Right kidney (tissue), 9 donors: ENCODE data around the gene C9orf72.
"Not testable (repeated sequence)": the region's sequence is repeated elsewhere in the genome, so short reads cannot be mapped to it uniquely, and the experiment has no call there.

Source experiments
- DNase-seq: peaks from one replicate; pipeline ENCODE4 v3.0.0-alpha.2; 2016
- long read RNA-seq, 8 donors: transcript quantifications; one replicate each; lab custom pipeline, GENCODE V29; 2026

The C9orf72 gene
- long read RNA-seq, donor 1 = 0 reads
- long read RNA-seq, donor 2, full-length matches to known transcripts = 2 of 2 reads
- long read RNA-seq, donor 2, partial matches to known transcripts = 0 of 2 reads
- long read RNA-seq, donor 2, other reads (novel, unspliced or antisense) = 0 of 2 reads
- long read RNA-seq, donor 3 = 0 reads
- long read RNA-seq, donor 4, partial matches to known transcripts = 0 of 2 reads
- long read RNA-seq, donor 4, other reads (novel, unspliced or antisense) = 0 of 2 reads
- long read RNA-seq, donor 5, partial matches to known transcripts = 0 of 1 reads
- long read RNA-seq, donor 5, other reads (novel, unspliced or antisense) = 0 of 1 reads
- long read RNA-seq, donor 6, partial matches to known transcripts = 0 of 1 reads
- long read RNA-seq, donor 6, other reads (novel, unspliced or antisense) = 0 of 1 reads
- long read RNA-seq, donor 7, partial matches to known transcripts = 0 of 1 reads
- long read RNA-seq, donor 7, other reads (novel, unspliced or antisense) = 0 of 1 reads
- long read RNA-seq, donor 8, partial matches to known transcripts = 0 of 1 reads
- long read RNA-seq, donor 8, other reads (novel, unspliced or antisense) = 0 of 1 reads

DNA sequence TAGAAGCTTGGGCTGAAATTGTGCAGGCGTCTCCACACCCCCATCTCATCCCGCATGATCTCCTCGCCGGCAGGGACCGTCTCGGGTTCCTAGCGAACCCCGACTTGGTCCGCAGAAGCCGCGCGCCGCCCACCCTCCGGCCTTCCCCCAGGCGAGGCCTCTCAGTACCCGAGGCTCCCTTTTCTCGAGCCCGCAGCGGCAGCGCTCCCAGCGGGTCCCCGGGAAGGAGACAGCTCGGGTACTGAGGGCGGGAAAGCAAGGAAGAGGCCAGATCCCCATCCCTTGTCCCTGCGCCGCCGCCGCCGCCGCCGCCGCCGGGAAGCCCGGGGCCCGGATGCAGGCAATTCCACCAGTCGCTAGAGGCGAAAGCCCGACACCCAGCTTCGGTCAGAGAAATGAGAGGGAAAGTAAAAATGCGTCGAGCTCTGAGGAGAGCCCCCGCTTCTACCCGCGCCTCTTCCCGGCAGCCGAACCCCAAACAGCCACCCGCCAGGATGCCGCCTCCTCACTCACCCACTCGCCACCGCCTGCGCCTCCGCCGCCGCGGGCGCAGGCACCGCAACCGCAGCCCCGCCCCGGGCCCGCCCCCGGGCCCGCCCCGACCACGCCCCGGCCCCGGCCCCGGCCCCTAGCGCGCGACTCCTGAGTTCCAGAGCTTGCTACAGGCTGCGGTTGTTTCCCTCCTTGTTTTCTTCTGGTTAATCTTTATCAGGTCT lies at the start of gene C9orf72:
Gene C9orf72 (minus strand): TSS at position 564 of the 716 bp plus-strand sequence. CDS start 6,361 bp downstream, outside the sequence.
- peak; percentile 98 for DNase-seq

DNA sequence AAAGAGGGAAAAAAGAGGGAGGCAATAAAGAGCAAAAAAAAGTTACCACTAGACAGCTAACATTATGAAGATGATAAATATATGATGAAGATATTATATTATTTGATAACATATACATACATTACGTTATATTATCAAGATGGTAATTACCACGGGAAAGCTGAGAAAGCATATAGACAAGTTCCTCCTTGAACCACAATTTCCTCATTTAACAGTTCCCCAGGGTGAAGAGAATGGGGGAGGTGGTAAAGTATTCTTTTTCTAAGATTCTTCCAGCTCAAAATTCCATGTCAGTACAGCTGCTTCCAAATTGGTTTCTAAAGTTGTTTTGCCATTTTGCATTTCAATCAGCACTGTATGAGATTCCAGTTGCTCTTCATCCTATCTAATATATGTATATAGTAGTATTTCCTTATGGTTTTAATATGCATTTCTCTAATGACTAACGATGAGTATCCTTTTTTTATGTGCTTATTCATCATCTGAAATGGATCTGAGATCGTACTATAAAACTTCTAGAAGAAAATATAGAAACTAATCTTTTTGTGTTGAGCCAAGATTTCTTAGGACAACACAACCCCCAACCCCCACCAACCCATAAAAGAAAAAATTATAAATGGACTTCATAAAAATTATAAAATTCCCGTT lies 49.5 kb upstream of the C9orf72 start:
- no peak for DNase-seq

- DNase-seq = no peak
These were observed 46.5 kb upstream of the C9orf72 start for GRCh38 chr9:27619743-27620142.

DNA sequence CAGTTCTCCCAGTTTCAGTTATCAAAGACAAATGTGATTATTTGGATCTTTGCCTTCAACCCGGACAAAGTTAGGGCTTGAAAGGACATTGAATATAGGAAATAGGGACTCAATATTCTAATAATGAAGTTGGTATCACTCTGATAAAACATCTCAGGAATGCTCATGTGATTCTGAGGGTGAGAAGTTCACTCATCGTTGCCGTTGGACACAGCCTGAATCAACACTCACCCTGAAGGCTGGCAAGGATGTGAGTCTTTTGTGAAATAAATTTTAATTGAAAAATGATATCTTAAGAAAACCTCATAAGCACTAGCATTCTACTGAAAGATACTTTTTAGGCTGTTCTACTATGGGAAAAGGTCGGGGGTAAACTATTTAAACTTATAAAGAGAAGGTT lies 44.8 kb upstream of the C9orf72 start:
- DNase-seq = no peak

GRCh38 chr9:27614551-27614950 lies 41.3 kb upstream of the C9orf72 start:
- no peak for DNase-seq

- not testable (repeated sequence) for DNase-seq
These were observed 38.8 kb upstream of the C9orf72 start for GRCh38 chr9:27612036-27612435.

DNA sequence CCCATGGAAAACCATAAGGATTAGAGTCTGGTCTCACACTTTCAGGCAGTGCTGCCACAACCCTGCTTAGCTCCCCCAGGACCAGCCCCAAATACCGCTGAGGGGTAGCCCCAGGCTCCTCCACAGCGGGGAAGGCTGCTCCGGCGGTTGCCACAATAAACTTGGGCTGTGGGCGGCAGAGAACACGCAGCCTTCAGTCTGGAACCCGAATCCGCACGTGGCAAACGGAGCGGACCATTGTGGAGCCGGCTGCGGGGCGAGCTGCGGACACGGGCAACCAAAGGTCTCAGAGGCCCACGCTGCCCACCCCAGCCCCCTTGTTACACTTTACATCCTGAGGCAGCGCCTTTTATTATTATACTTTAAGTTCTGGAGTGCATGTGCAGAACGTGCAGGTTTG lies 37.3 kb upstream of the C9orf72 start:
- DNase-seq = no peak

DNA sequence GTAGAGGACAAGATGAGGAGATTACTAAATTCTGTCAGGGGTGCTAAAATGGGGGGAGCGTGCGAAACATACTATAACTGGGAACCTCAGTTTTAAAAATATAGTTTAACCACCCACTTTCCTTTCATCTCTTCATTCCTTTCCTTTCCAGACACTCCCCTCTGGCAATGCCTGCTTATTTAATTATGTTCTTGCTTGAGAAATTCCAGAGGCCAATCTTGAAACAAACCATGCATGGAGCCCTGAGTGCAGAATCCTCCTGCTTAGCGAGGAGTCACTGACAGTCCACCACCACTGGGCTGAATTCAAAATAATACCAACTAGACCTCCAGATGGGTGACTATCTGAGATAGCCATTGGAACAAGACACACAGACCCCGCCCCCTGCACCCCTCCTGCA lies 29.7 kb upstream of the C9orf72 start:
- DNase-seq = no peak

DNA sequence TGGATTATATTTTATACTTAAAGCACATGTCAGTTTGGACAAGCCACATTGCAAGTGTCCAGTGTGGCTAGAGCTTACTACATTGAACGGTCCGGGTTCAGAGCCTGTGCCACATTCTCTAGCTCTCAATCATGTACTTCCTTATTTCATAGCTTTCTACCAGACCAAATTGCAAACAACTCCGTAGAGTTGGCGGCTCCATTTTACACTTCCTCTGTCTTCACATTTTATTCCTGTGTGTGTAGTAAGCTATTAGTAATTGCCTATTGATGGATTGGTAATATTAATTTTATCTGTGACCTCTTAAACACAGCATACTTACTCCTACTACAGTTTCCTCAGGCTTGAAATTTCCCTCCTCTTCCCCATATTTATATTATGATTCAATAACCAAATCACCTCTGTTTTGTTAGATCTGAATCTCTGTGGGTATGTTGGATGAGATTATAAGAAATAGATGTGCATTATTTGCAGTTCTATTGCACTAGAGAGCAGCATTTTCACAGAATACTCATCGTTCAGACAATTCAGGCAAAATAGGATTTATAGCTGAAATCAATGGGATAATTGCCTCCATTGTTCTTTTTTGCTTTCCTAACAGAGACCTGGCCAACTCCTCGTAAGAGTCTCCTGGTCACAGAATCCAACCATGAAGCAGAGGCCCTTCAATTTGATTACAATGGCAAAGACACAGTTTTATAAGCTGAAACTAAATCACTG lies 29.0 kb upstream of the C9orf72 start:
- DNase-seq = no peak

DNA sequence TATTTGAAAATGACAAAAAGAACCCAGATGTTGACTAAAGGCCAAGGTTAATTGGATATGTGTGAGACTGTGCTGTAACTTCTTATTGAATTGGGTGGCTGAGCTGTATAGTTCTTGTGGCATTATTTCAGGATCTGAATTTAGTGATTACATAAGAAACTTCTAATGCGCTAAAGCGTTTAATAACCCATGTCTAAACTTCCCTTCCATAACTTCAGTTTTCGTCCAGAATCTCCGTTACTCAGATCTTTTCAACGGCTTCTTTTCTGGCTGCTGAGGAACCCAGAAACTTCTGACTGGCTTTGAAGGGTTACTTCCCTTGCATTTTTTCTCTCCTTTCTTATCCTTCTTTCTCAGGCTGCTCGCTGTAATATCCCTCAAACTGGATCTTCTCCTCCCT lies 28.1 kb upstream of the C9orf72 start:
- DNase-seq = no peak

DNA sequence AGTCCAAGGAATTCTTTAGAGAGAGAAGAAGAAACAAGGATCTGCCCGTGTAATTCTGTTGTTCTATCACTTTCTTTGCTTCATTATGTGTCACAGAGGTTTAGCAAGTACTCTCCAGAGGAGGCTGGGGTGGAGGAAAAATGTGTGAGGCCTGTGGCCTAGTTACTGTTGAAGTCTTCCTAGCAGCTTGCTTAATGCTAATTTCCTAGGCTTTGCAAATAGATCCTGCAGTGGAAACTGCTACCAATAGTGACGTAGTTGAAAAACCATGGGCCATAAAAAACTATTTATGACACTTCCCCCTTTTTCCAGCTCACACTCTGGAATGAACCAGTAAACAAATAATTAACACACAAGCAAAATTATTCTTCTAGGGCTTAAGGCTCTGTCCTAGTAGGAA lies 27.0 kb upstream of the C9orf72 start:
- DNase-seq = no peak

DNA sequence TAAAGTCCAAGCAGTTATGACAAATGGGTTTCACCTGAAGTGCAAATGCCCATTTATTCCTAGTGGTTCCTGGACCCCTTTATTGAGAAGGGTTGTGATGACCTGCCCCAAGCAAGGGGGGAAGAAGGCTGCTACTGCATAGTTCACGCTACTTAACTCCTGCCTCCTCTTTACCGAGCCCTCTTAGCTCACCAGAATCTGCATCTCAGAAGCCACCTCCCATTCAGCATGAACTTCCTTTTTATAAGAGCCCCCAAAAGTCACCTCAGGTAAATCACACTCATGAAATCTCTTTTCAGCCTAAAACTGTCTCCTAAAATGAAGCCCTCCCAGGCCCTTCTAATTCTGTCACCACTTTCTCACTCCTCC lies 26.6 kb upstream of the C9orf72 start:
- DNase-seq = no peak

GRCh38 chr9:27599102-27599869 lies 26.0 kb upstream of the C9orf72 start:
- DNase-seq = no peak

- DNase-seq = no peak
These were observed 22.5 kb upstream of the C9orf72 start for GRCh38 chr9:27595733-27596132.

GRCh38 chr9:27591672-27592071 lies 18.4 kb upstream of the C9orf72 start:
- DNase-seq = no peak

GRCh38 chr9:27591093-27591492 lies 17.8 kb upstream of the C9orf72 start:
- DNase-seq = no peak

DNA sequence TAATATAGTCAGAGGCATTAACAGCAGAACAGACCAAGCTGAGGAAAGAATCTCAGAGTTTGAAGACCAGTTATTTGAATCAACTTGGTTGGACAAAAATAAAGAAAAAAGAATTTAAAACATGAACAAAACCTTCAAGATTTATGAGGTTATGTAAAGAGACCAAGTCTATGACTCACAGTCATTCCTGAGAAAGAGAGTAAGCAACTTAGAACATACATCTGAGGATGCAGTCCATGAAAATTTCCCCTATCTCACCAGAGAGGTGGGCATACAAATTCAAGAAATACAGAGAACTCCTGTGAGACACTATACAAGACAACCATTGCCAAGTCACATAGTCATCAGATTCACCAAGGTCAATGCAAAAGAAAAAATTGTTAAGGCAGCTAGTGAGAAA lies 17.4 kb upstream of the C9orf72 start:
- DNase-seq = no peak

- no peak for DNase-seq
These were observed 16.2 kb upstream of the C9orf72 start for GRCh38 chr9:27589462-27589861.

- no peak for DNase-seq
These were observed 13.0 kb upstream of the C9orf72 start for GRCh38 chr9:27586304-27586703.

GRCh38 chr9:27584931-27585330 lies 11.7 kb upstream of the C9orf72 start:
- DNase-seq = no peak

GRCh38 chr9:27582794-27583193 lies 9.5 kb upstream of the C9orf72 start:
- no peak for DNase-seq

GRCh38 chr9:27581826-27582225 lies 8.5 kb upstream of the C9orf72 start:
- no peak for DNase-seq
